GM13977 (cell line): ENCODE data around the gene HJURP.

Source experiments
- DNase-seq: peaks from one replicate; pipeline ENCODE4 v3.0.0; 2012; ENCODE audit warnings: low spot score
- CTCF ChIP-seq: IDR thresholded peaks from 2 replicates; pipeline ENCODE4 v1.5.1; 2012; ENCODE audit warnings: mild to moderate bottlenecking, control low read depth; ENCODE audit not compliant: insufficient read depth; ENCODE audit errors: extremely low read depth, missing control alignments
- in situ Hi-C: fragments of 300-500 bp; cut with MboI; formaldehyde crosslinking; loops from one replicate; pipeline ENCODE4 v1.12.0; 2022; ENCODE audit warnings: low sequenced_read_pairs, low pct_unique_long_range_greater_than_20kb, mixed read lengths, inconsistent platforms; ENCODE audit not compliant: unreplicated experiment

Gene HJURP

GRCh38 chr2:233807966-233808935 is 46.1 kb downstream of the HJURP start:
- DNase-seq: no peak
- TF ChIP-seq CTCF: no peak
- in situ Hi-C loops: no loop called here

- TF ChIP-seq CTCF: peak; percentile 5
- DNase-seq: no peak
- in situ Hi-C loops: no loop called here
Measured at GRCh38 chr2:233807215-233807865, 47.0 kb downstream of the HJURP start.

- DNase-seq: no peak
- TF ChIP-seq CTCF: no peak
- in situ Hi-C loops: no loop called here
Measured at GRCh38 chr2:233803994-233804393, 50.3 kb downstream of the HJURP start.

- in situ Hi-C loops: no loop called here
- no peak for DNase-seq
- no peak for TF ChIP-seq CTCF
Measured at GRCh38 chr2:233803292-233803911, 50.9 kb downstream of the HJURP start.

GRCh38 chr2:233802132-233802815 is 52.1 kb downstream of the HJURP start:
- in situ Hi-C loops: no loop called here
- no peak for TF ChIP-seq CTCF
- DNase-seq: no peak
